HG02938 (cell line): ENCODE data around the gene B3GALT4.

Experiments used
- ATAC-seq: cut with Tn5 transposase; IDR thresholded peaks from one replicate; pipeline ENCODE4 v1.9.1; 2021; ENCODE audit warnings: mild to moderate bottlenecking, moderate library complexity; ENCODE audit not compliant: unreplicated experiment

Gene B3GALT4

DNA sequence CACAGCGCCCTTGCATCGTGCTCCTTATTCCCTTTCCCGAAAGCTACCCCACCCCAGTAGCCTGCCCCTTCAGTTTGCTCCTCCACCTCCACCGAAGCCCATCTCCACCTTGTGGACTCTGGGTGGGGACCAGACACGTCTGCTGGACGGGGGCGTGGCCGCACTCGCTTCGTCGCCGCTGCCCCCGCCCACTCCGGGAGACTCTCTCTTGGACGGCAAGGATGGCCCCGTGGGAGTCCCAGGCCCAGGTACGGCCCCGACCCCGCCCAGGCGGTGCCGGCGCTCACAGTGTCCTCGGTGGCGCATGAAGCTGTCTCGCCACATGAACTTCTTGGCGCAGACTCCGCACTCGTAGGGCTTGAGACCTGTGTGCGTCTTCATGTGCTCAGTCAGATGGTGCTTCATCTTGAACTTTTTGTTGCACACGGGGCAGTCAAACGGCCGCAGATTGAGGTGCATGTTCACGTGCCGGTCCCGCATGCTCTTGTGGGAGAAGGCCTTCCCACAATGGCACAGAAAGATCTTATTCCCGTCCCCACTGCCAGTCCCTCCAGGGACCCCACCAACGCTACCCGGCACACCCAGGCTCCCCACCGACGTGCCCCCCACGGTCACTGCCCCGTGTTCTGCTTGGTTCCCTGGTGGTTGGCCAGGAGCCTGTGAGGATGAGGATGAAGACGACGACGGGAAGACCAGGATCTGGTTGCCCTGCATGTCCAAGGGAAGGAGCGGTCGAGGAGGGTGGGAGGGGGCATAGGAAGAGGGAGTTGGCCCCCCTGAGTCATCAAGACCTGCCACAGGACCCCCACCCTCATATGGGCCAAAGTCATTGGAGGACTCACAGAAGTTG is 38.2 kb downstream of the B3GALT4 start:
- ATAC-seq = no peak

DNA sequence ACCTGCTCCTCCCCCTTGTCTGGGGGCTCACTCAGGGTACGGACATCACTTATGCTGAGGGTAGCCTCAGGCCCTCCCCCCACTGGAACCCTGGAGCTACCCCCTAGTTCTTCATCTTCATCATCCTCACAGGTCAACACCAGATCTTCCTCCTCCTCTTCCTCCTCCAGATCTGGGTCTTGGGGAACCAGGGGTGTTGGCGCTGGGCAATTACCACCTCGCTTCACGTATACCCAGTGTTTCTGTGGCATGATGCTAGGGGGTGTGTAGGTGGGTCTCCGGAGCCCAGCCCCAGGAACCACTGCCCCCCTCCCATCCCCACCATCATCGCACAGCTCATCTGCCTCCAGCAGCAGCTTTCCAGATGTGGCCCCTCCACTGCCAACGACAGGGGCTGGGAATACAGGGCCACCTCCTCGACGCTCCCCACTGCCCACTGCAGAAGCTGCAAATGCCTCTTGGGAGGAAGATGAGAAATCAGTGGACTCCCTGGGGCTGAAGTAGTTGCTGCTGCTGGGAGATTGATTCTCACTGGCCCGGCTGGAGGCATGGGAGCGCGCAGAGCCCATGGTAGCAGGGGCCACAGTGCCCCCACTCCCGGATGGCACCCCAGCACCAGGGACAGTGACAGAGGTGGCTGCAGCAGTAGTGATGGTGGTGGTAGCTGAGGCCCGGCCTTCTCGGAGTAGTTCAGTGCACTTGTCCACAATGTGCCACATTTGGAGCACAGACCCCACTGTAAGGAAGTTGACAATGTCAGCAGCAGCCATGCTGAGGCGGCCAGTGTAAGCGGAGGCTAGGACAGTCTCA is 39.1 kb downstream of the B3GALT4 start:
- ATAC-seq = no peak

GRCh38 chr6:33316603-33317418 is 39.9 kb downstream of the B3GALT4 start:
- ATAC-seq = no peak

GRCh38 chr6:33317419-33317668 is 40.4 kb downstream of the B3GALT4 start:
- no peak for ATAC-seq

DNA sequence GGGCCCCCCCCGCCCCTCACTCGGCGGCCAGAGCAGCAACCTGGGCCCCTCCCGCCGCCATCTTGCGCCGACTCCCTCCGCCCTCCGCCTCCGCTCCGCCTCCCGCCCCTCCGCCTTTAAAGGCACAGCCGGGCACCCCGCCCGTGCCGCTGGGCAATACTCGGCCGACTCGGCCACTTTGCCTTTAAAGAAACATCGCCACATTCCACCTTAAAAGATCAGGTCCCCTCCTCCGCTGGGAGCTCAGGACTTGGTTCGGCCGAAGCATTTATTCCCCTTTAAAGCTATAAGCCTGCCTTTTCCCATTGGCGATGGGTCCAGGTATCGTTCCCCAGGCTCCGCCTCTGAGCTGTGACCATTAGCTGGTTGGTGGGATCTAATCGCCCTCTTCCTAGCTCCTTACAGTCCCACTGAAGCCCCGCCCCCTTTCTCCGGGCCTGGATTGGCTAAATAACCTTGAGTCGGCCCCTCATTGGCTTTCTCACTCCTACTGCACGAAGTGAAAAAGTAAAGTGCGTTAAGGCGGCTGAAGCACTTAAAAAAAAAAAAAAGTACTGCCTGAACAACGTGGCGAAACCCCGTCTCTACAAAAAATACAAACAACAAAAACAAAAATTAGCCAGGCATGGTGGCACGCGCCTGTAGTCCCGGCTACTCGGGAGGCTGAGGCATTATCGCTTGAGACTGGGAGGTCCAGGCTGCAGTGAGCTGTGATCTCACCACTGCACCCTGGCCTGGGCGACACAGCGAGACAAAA is 40.9 kb downstream of the B3GALT4 start, which contains the start of gene ZBTB22:
TSS of gene ZBTB22 (minus strand) at position 76 of the 757 bp plus-strand sequence. CDS start 828 bp downstream, outside the sequence.
- ATAC-seq = peak; percentile 46

DNA sequence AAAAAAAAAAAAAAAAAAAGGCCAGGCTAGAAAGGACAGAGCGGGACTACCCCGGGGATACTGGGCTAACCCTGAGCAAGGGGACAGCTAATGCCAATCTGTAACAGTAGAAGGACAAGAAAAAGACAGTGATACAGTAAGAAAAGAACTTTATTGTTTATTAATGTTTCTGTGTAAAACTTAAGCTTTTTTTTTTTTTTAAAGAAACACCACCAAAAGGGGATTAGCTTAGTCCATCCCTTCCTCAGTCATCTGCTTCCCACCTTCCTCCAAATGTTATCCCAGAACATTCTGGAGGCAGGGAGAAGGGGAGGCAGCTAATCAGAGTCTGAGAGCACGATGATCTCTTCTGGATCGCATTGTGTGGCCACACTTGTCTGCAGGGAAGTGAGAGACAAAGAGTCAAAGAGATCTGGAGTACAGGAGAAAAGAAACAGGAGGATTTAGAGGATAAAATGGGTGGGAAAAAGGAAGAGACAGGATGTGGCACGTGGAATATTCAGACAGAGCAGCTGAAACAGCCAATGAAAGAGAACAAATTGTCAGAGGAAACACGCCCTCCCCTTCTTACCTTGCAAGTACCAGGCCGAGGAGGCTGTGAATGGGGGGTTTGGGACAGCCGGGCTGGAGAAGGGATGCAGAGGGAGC is 41.6 kb downstream of the B3GALT4 start:
- no peak for ATAC-seq

GRCh38 chr6:33319939-33320314 is 43.0 kb downstream of the B3GALT4 start:
- ATAC-seq = no peak

DNA sequence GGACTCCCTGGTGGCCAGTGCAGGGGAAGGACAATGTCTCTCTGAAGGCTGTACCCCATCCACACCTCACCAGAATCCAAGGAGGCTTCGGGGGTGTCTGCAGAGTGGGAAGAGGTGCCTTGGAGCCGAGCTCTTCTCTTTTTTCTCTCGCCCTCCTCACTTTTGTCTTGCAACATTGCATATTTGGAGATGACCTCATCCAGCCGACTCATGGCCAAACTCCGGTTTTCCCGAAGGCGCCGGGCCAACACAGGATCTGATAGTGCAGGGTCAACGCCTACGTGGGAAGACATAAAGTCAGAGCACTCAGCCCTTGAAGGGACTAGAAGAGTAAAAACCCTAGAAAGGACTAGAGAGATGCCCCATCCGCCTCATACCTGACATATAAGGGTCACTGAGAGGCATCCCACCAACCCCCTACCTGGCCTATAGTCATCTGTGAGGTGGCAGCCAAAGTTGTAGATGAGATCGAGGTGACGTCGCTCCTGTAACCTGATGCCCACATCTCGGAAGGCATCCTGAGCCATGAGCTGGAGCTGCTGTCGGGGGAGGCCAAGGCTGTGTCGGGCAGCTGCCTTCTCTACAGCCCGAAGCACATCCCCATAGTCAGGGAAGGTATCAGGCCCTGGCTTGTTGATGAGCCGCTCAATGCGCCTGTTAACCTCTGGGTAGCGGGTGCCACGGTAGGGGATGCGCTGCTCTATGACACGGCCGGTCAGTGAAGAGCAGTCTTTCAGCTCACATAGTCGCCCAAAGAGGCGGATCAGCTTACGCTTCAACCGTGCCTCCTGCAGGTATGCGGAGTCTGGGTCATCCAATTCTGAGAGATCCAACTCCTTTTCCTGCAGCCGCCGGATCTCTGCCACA is 43.6 kb downstream of the B3GALT4 start:
- ATAC-seq = no peak

DNA sequence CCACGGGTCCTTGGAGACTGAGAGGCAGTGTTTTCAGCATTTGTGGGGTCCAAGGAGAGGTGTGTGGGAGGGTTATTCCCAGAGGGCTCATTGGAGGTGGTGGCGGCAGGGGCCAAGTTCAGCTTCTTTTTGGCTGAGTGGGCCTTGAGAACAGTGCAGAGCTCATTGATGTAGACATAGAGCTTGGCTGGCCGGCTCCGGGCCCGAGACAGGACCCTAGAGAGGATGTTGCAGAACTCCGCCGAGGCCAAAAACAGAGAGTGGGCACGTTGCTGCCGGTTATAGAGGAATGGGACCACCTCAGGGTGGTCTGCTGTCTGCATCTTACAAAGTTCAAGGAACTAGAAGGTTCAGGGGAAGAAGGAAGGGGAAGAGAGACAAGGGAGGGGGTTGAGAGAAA is 44.3 kb downstream of the B3GALT4 start:
- no peak for ATAC-seq

DNA sequence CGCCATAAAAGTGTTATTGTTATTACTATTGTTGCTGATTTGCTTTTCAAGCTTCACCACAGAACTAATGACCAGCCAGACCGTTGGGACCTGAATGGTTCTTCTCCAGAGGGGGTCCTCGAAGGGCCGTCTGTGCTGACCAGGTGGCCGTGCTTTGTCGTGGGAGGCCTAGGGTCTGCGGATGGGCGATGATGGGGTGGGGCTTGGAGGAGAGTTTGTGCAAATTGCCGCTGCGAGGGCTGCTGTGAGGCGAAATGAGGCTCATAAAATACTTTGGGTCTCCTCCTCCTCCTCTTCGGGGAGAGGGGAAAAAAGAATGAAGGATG is 46.7 kb downstream of the B3GALT4 start:
- ATAC-seq = no peak

DNA sequence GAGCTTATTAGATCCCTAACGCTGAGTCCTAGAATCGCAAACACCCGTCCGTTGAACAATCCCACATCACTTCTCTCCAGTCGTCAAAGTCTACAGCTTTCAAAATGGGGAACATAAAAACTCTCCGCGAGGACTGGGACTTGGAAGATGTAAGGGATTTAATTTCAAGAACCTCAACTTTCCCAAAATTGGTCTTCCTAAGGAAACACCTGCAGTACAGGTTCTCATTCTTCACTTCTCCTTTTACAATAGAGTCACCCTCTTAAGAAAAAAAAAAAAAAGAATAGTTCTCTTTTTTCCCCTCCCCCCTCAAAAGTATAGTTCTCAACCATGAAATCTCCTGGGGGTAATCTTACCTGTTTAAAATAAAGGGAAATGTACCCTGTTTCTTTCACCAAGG is 47.2 kb downstream of the B3GALT4 start:
- ATAC-seq = no peak
